GM19395 (cell line): ENCODE measurements around the gene KCNIP3.

Source experiments
- ATAC-seq: cut with Tn5 transposase; IDR thresholded peaks from one replicate; pipeline ENCODE4 v1.9.1; 2021; ENCODE audit warnings: mild to moderate bottlenecking, moderate library complexity; ENCODE audit not compliant: unreplicated experiment

KCNIP3 gene

GRCh38 chr2:95294579-95295250 is 2.4 kb upstream of the KCNIP3 start:
- no peak for ATAC-seq

GRCh38 chr2:95295376-95295775 is 1.8 kb upstream of the KCNIP3 start:
- ATAC-seq, result no peak

DNA sequence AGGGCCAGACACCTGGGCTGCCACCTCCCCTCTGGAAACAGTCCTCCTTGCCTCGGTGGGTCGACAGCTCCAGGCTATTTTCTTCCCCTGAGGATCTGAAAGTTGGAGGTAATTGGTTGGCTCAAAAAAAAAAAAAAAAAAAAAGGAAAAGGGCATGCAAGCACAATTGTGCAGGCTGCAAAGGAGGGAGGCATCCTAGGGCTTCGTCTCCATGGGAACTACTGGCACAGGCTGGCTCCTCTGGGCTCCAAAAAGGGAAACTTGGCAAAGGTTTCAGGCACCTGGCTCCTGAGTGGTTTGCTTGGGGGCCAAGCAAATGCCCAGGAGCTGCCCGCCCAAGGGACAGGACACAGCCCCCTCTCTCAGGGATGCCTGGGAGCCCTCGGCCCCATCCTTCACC is 1.1 kb upstream of the KCNIP3 start:
- ATAC-seq, result no peak

GRCh38 chr2:95297639-95298395 is 670 bp downstream of the KCNIP3 start:
- no peak for ATAC-seq

GRCh38 chr2:95298486-95299111 is 1.5 kb downstream of the KCNIP3 start:
- ATAC-seq, result no peak

DNA sequence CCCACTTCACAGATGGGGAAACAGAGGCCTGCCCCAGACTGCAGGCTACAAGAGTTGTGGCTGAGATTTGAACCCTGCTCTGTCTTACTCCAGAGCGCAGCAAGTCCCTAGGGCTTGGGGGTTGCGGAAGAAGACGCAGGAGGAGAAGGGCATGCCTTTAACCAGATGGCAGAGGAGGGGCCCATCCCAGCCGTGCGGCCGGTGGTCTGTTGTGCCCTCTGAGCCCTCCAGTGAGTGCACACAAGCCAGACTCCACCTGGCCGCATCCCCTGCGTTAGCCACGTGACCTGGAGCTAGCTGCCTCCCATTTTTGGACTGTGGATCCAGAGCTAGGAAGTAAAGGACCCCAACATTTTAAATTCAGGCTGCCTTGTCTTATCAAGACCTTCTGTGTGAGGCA is 2.8 kb downstream of the KCNIP3 start:
- ATAC-seq, result no peak

DNA sequence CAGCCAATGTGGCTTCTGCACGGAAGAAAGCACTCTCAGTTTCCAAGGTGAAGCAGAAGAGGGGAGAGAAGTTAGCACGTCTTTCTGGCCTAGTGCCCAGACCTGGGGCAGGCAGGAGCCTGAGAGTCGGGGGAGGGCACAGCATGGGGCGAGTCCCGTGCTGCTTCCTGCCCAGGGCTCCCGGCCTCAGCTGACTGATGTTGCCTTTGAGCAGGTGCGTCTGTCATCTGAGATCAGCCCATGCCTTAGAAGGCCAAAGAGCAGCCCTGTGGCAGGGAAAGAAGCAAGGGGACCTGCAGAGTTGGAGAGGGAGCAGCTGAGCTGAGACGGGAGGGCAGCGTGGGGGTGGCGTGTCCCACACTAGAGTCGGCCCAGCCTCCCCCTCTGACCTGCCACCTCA is 3.3 kb downstream of the KCNIP3 start:
- ATAC-seq, result no peak

- ATAC-seq, result no peak
Measured at GRCh38 chr2:95301186-95301585, 4.0 kb downstream of the KCNIP3 start.

- no peak for ATAC-seq
Measured at GRCh38 chr2:95301876-95302641, 4.9 kb downstream of the KCNIP3 start.

DNA sequence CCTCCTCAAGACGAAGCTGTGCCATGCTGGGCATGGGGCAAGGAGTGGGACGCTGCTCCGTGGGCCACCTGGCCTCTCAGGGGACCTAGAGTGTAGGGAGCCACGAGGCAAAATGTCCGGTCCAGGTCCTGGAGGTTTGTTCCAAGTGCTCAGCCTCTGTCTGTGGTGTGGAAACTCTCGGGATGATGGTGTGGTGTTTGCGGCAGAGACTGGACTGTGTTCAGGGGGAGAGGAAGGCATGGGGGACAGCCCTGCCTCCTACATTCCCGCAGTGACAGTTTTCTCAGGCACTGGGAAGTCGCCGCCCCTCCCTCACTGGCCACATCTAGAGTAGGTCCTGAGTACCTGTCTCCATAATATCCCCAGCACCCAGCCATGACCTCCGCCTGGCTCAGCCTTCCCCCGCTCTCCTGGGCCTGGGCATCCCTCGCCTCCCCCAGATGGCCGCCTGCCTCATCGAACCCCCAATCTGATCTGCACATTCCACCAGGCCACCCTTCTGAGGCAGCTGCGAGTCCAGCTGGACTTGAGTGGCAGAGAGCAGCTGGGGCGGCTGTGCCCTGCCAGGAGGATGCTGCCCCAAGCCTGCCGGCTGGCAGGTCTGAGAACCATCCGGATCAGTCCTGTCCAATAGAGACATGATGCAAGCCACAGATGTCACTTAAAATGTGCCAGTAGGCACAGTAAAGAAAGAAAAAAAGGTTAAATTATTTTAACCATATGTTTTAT is 6.2 kb downstream of the KCNIP3 start:
- no peak for ATAC-seq

- ATAC-seq, result no peak
Measured at GRCh38 chr2:95305380-95306061, 8.4 kb downstream of the KCNIP3 start.

- ATAC-seq, result no peak
Measured at GRCh38 chr2:95306336-95306895, 9.3 kb downstream of the KCNIP3 start.

DNA sequence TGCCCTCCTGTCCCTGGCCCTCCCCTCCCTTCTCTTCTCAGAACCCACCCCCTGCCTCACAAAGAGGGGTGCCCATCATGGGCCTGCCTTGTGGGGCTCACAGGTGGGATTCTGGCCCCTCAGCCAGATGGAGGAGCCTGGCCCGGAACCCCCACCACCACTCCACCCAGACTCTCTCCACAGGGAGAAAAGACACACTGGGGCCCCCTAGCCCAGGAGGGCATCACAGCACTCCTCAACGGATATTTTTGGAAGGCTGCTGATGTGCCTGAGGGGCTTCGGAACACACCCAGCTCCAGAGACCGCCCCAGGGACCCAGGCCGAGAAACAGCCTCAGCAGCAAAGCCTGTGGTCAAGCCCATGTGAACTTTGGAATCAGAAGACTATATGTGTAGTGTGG is 9.9 kb downstream of the KCNIP3 start:
- no peak for ATAC-seq

GRCh38 chr2:95307878-95308277 is 10.7 kb downstream of the KCNIP3 start:
- ATAC-seq, result no peak

DNA sequence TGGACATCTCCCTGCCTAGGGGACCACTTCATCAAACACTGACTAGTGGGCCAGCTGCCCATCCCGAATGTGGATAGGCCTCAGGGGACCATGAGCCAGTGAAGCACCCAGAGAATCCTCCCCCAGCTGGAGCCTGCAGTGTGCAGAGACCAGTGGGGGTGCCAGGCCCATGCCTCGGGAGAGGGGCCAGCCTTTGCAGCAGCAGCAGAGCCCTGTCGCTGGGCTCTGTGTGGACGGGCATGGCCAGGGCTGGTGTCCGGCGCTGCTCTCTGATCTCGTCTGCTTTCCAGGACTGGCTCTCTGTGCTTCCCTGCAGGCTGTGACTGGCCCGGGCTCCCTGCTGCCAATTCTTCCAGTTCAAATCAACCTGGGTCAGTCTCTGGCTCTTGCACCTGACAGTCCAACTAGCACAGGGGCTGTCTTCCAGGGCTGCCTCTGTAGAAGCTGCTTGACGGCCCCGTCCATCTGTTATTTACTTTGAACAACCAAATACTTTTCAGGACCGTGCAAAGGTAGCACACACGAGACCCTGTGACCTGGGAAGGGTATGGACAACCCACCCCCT is 11.4 kb downstream of the KCNIP3 start:
- ATAC-seq, result no peak

DNA sequence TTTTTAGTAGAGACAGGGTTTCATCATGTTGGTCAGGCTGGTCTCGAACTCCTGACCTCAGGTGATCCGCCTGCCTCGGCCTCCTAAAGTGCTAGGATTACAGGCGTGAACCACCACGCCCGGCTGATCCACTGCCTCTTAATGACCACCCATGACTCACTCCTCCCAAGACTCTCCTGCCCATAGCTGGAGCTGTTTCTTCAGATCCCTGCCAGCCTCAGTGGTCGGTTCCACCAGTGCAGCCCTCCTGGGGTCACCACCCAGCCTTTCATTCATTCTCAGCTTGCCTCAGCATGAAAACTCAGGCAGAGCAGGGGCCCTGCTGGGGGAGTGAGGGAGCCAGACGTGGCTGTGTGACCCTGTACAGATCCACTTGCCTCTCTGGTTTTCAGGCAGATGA is 12.5 kb downstream of the KCNIP3 start:
- no peak for ATAC-seq

DNA sequence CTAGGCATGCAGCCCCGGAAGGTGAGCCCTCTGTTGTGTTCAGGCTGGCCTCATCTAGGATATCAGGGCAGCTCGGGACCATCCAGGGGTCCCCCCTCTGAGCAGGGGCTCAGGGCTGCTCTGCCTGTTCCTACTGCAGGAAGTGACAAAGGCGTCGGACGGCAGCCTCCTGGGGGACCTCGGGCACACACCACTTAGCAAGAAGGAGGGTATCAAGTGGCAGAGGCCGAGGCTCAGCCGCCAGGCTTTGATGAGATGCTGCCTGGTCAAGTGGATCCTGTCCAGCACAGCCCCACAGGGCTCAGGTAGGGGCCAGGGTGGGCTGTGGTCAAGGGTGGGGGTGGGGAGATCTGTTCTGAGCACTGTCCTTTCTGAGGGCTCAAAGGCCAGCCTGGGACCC is 13.1 kb downstream of the KCNIP3 start:
- no peak for ATAC-seq

DNA sequence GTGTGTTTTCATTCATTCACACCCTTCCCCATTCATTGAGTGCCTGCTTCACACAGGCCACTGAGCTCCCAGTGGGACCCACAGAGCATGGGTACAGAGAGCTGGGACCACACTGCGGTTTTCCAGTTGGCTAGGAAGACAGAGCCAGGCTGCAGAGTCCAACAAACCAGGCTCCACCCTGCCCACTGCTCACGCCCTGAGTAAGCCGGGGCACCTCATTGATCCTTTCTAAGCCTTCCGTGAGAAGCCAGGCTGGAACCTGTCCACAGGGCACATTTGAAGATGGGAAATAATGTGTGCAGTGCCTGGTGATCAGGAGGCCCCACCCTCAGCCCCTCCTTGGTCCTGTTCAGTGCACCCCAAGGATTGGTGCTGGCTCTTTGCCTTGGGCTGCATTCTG is 13.5 kb downstream of the KCNIP3 start:
- no peak for ATAC-seq

DNA sequence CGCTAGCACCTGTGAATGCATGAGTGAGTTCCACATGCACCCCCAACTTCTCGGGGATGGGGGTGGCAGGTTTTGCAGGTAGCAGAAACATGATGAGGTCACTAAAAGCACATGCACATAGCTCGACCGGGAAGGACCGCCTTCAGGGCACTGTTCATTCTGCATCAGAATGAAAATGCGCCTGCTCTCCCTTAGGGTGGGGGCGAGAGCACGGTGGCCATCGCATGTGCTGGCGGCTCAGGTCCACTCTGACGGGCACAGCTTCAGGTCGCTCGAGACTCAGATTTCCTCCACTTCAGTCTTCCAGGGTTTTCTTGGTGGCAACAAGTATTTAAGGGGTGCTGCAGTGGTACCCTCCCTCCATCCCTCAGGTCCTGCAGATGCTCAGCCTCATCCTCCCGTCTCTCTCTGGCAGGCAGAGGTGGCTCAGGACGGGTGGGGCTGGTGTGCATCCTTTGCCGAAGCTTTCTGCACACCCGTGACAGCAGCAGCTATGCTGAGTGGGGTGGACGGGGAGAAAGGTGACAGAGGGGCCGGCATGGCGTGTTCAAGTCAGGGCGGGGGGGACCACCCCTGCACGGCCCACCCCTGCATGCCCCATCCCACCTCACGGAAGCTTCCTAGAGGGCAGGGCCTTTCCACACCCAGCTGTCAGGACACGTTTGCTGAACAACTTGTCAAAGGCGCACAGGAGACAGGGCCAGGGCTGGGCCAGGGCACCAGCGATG is 14.8 kb downstream of the KCNIP3 start:
- ATAC-seq, result no peak
